Loucy (cell line): ENCODE measurements around the gene HS6ST2.

Source experiments
- H2AFZ ChIP-seq: fragments of 200-600 bp; sonication (generic); 2 replicates; pipeline ENCODE4 v1.6.0; 2016; ENCODE audit warnings: antibody characterized with exemption, mild to moderate bottlenecking, low read length, moderate library complexity
- H3F3A ChIP-seq: fragments of 200-600 bp; 2 replicates; pipeline ENCODE4 v1.6.0; 2016; ENCODE audit warnings: antibody characterized with exemption, low read depth, mild to moderate bottlenecking
- H3K27me3 ChIP-seq: fragments of 200-600 bp; sonication (generic); 2 replicates; pipeline ENCODE4 v1.6.1; 2014; ENCODE audit warnings: low read length, mild to moderate bottlenecking; ENCODE audit not compliant: insufficient read depth, poor library complexity, severe bottlenecking
- H3K36me3 ChIP-seq: fragments of 200-600 bp; sonication (generic); 2 replicates; pipeline ENCODE4 v1.6.1; 2016; ENCODE audit warnings: low read length; ENCODE audit not compliant: insufficient read depth
- H3K4me1 ChIP-seq: fragments of 200-600 bp; sonication (generic); 2 replicates; pipeline ENCODE4 v1.5.1; 2014; ENCODE audit warnings: low read length, mild to moderate bottlenecking; ENCODE audit not compliant: insufficient read depth, poor library complexity, severe bottlenecking
- H3K4me2 ChIP-seq: fragments of 200-600 bp; sonication (generic); 2 replicates; pipeline ENCODE4 v1.6.0; 2014; ENCODE audit warnings: antibody characterized with exemption, low read length, low read depth, mild to moderate bottlenecking; ENCODE audit not compliant: poor library complexity, severe bottlenecking
- H3K4me3 ChIP-seq: fragments of 200-600 bp; sonication (generic); 2 replicates; pipeline ENCODE4 v1.5.1; 2014; ENCODE audit warnings: low read length, mild to moderate bottlenecking, mixed read lengths; ENCODE audit not compliant: poor library complexity, severe bottlenecking
- H3K79me2 ChIP-seq: fragments of 200-600 bp; sonication (generic); 2 replicates; pipeline ENCODE4 v1.6.1; 2014; ENCODE audit warnings: low read length; ENCODE audit not compliant: insufficient read depth
- H3K9ac ChIP-seq: fragments of 200-600 bp; sonication (generic); 2 replicates; pipeline ENCODE4 v1.6.0; 2014; ENCODE audit warnings: mild to moderate bottlenecking, low read depth, low read length, moderate library complexity; ENCODE audit not compliant: poor library complexity, severe bottlenecking
- H3K9me2 ChIP-seq: fragments of 200-600 bp; sonication (generic); replicated peaks from 2 replicates; pipeline ENCODE4 v1.6.1; 2016; ENCODE audit warnings: low read depth, low read length, mixed read lengths
- H3K9me3 ChIP-seq: fragments of 200-600 bp; sonication (generic); 2 replicates; pipeline ENCODE4 v1.6.1; 2014; ENCODE audit warnings: mild to moderate bottlenecking, antibody characterized with exemption, low read length, low read depth; ENCODE audit not compliant: insufficient read depth
- H4K20me1 ChIP-seq: fragments of 200-600 bp; sonication (generic); 2 replicates; pipeline ENCODE4 v1.6.0; 2014; ENCODE audit warnings: antibody characterized with exemption, low read length, mild to moderate bottlenecking; ENCODE audit not compliant: insufficient read depth, poor library complexity, severe bottlenecking
- EZH2phosphoT487 ChIP-seq: fragments of 200-600 bp; IDR thresholded peaks from 2 replicates; pipeline ENCODE4 v1.6.1; 2018; ENCODE audit warnings: antibody characterized with exemption, mild to moderate bottlenecking, moderate library complexity, borderline replicate concordance
- TF ChIP-seq, protein P1 (sequence below): fragments of 200-600 bp; sonication (generic); conservative IDR thresholded peaks from 2 replicates; pipeline ENCODE4 v1.5.1; 2014; ENCODE audit warnings: mild to moderate bottlenecking, antibody characterized with exemption, low read length

HS6ST2 gene

GRCh38 chrX:132918523-132918922 lies 39.9 kb downstream of the HS6ST2 start:
- no peaks in the 10 kb centered on the region for H3K9me3 ChIP-seq
- H3K27me3 ChIP-seq = no peaks in the 10 kb centered on the region
- TF ChIP-seq, protein P1, sequence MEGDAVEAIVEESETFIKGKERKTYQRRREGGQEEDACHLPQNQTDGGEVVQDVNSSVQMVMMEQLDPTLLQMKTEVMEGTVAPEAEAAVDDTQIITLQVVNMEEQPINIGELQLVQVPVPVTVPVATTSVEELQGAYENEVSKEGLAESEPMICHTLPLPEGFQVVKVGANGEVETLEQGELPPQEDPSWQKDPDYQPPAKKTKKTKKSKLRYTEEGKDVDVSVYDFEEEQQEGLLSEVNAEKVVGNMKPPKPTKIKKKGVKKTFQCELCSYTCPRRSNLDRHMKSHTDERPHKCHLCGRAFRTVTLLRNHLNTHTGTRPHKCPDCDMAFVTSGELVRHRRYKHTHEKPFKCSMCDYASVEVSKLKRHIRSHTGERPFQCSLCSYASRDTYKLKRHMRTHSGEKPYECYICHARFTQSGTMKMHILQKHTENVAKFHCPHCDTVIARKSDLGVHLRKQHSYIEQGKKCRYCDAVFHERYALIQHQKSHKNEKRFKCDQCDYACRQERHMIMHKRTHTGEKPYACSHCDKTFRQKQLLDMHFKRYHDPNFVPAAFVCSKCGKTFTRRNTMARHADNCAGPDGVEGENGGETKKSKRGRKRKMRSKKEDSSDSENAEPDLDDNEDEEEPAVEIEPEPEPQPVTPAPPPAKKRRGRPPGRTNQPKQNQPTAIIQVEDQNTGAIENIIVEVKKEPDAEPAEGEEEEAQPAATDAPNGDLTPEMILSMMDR = no peak
- TF ChIP-seq EZH2phosphoT487 = no peak
- H3K9ac ChIP-seq = no peak overlapping the region
- H4K20me1 ChIP-seq = no peaks in the 10 kb centered on the region
- H3K9me2 ChIP-seq = no peaks in the 10 kb centered on the region
- H3K79me2 ChIP-seq = no peaks in the 10 kb centered on the region
- H3K4me3 ChIP-seq = no peak overlapping the region
- no peak overlapping the region for H2AFZ ChIP-seq
- H3K4me2 ChIP-seq = no peak overlapping the region
- no peaks in the 10 kb centered on the region for H3K36me3 ChIP-seq
- H3F3A ChIP-seq = no peaks in the 10 kb centered on the region
- no peaks in the 10 kb centered on the region for H3K4me1 ChIP-seq

DNA sequence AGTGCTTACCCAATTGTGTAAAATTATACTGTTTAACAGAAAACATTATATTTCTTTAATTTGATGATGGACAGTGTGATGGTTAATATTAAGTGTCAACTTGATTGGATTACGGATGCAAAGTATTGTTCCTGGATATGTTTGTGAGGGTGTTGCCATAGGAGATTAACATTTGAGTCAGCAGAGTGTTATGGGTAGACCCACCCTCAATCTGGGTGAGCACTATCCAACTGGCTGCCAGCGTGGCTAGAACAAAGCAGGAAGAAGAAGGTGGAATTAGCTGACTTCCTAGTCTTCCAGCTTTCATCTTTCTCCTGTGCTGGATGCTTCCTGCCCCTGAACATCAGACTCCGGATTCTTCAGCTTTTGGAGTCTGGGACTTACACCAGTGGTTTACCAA lies 42.1 kb downstream of the HS6ST2 start:
- H3K9ac ChIP-seq = no peak overlapping the region
- no peak for TF ChIP-seq EZH2phosphoT487
- TF ChIP-seq, protein P1 = no peak
- H3K27me3 ChIP-seq = no peaks in the 10 kb centered on the region
- H3K9me2 ChIP-seq = no peaks in the 10 kb centered on the region
- no peak overlapping the region for H2AFZ ChIP-seq
- no peaks in the 10 kb centered on the region for H3K79me2 ChIP-seq
- no peak overlapping the region for H3K4me2 ChIP-seq
- no peak overlapping the region for H3K4me3 ChIP-seq
- no peaks in the 10 kb centered on the region for H3F3A ChIP-seq
- no peaks in the 10 kb centered on the region for H3K9me3 ChIP-seq
- H3K4me1 ChIP-seq = no peaks in the 10 kb centered on the region
- H4K20me1 ChIP-seq = no peaks in the 10 kb centered on the region
- no peaks in the 10 kb centered on the region for H3K36me3 ChIP-seq

DNA sequence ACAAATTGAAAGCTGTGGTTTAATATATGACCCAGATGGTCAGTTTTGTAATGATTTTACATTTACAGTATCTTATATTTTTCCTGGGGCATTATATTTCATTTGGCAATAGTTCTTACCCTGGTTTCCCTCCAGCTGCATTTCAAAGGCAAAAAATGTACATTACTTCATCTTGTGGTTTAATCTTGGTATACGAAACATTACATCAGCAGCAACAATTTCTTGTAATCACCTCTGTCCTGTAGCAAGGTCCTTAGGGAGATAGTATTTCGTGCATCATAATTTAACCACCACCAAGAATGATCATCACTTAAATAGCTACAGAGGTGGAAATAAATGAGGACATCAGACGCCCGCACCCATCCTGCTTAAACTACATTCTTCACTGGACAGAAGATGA lies 48.8 kb downstream of the HS6ST2 start:
- Histone ChIP-seq H2AFZ (no peak overlapping the region), H3K9me3 (no peaks in the 10 kb centered on the region), H3K4me3 (no peak overlapping the region), H3K4me2 (no peak overlapping the region), H3K9ac (no peak overlapping the region), H3F3A (no peaks in the 10 kb centered on the region), H3K9me2 (no peaks in the 10 kb centered on the region), H3K36me3 (no peaks in the 10 kb centered on the region), H3K4me1 (no peaks in the 10 kb centered on the region), H4K20me1 (no peaks in the 10 kb centered on the region), H3K27me3 (no peaks in the 10 kb centered on the region), H3K79me2 (no peaks in the 10 kb centered on the region)
- TF ChIP-seq, protein P1 = no peak
- TF ChIP-seq EZH2phosphoT487 = no peak
